Raji (cell line): ENCODE measurements around the gene NRXN3.

ENCODE experiments used
- POLR2A ChIP-seq: IDR thresholded peaks from 2 replicates; pipeline ENCODE4 v1.6.1; 2011; ENCODE audit warnings: low read depth, low read length, control low read depth; ENCODE audit not compliant: insufficient read depth

NRXN3 gene

GRCh38 chr14:79578470-79578869 is 1408.3 kb downstream of the NRXN3 start:
- no peak for TF ChIP-seq POLR2A

DNA sequence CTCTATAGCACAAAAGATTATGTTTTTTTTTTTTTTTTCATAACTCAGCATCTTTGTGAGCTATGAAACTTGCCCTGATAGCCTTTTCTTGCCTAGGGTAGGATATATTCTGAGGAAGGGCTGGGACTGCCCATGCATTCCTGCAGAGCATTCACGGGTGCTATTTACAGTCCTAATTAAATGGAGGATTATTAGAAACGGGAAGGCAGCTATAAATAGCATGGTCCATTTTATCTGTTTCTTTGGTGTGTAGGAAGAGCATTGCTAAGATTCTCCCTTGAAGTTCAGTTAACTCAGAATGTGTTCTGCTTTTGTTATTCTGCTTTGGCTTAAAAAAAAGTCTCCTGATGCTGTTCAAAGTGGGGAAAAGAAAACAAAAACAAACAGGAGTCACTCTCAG is 1410.2 kb downstream of the NRXN3 start:
- TF ChIP-seq POLR2A = no peak

GRCh38 chr14:79580906-79581305 is 1410.7 kb downstream of the NRXN3 start:
- no peak for TF ChIP-seq POLR2A

DNA sequence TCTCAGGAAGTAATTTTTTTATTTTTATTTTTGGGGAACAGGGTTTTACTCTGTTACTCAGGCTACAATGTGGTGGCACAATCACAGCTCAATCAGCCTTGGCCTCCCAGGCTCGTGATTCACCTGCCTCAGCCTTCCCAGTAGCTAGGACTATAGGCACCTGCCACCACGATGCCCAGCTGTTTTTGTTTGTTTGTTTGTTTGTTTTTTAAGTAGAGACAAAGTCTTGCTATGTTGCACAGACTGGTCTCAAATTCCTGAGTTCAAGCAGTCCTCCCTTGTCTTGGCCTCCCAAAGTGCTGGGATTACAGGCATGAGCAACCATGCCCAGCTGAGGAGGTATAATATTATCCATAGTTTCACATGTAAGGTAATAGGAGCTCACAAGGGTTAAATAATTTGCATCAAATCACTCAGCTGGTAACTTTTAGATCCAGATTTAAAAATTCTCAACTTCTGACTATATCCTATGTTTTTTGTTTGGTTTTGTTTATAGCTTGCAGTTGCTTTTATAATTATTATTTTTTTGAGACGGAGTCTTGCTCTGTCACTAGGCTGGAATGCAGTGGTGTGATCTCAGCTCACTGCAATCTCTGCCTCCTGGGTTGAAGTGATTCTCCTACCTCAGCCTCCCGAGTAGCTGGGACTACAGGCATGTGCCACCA is 1411.9 kb downstream of the NRXN3 start:
- no peak for TF ChIP-seq POLR2A

- no peak for TF ChIP-seq POLR2A
These were observed 1413.7 kb downstream of the NRXN3 start for GRCh38 chr14:79583738-79584408.

DNA sequence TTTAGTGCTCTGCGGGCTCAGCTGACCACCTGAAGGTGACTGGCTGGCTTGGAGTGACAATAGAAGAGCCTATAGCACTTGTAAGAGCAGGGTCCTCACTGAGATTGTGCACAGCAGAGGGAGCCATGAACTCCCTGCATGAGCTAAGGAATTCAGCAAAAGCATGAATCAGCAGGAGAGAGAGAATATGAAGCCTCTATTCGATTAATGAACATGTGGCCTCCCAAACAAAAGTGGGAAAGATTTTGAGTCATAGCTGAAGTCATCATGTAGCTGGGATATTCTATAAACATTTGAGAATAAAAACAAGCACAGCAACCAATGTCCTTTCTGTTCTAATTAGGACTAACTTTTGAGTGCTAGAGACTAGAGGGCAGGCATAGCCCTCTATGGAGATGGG is 1414.5 kb downstream of the NRXN3 start:
- no peak for TF ChIP-seq POLR2A

GRCh38 chr14:79585845-79586244 is 1415.7 kb downstream of the NRXN3 start:
- no peak for TF ChIP-seq POLR2A

- TF ChIP-seq POLR2A = no peak
These were observed 1416.2 kb downstream of the NRXN3 start for GRCh38 chr14:79586416-79586815.

- TF ChIP-seq POLR2A = no peak
These were observed 1416.9 kb downstream of the NRXN3 start for GRCh38 chr14:79586989-79587598.

- TF ChIP-seq POLR2A = no peak
These were observed 1417.7 kb downstream of the NRXN3 start for GRCh38 chr14:79587875-79588274.

- TF ChIP-seq POLR2A = no peak
These were observed 1418.2 kb downstream of the NRXN3 start for GRCh38 chr14:79588398-79588797.

DNA sequence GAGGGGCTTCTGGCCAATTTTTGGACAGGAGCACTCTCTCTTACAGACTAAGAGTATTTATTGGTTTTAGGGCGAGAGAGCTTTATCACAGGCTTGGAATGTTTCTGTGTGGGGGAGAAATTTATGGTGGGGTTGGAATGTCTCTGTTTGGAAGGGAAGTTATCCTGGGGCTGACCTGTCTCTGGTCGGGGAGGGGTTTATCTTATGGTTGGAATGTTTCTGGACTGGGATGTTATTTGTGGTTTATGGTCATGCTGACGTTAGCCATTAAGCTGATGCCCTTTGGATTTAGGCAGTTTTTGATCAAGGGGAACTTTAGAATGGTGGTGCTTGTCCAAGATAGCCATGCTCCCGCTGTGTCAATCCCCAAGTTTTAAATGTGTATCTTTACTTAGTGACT is 1426.4 kb downstream of the NRXN3 start:
- TF ChIP-seq POLR2A = no peak

DNA sequence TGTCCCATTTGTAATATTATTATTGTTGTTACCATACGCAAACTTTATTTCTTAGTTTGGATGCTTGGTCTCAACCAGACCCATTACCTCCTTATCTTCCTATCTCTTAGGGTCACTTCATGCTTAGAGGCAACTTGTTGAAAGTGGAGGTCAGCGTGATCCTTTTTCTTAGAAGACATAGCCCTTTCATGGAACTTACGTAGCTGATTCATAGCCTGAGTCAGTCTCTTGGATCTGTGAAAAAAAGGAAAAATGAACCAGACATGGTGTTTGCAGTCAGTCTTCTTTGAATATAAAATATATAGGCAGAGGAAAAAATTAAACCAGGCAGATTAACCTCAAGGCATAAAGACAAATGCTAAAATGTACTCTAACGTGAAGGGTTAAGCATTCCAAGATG is 1427.4 kb downstream of the NRXN3 start:
- TF ChIP-seq POLR2A = no peak

DNA sequence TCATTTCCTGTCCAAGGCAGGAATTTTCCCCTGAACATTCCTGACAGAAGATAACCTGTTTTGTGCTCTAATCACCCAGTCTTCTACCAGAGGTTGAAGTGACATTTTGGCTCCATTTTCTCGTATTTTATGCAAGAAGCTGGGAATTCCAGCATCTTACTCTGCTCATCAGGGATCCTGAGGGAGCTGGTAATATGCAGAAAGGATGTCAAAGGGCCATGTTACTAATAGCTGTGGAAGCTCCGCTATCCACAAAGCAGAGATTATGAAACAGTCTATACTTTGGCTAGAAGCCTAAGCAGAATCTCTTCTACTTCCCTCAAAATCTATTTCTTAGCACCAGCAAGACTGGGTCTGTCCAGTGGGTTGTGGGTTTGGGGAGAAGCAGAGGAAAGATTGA is 1428.2 kb downstream of the NRXN3 start:
- TF ChIP-seq POLR2A = no peak

- TF ChIP-seq POLR2A = no peak
These were observed 1429.1 kb downstream of the NRXN3 start for GRCh38 chr14:79599239-79599638.

GRCh38 chr14:79600406-79600805 is 1430.2 kb downstream of the NRXN3 start:
- no peak for TF ChIP-seq POLR2A

DNA sequence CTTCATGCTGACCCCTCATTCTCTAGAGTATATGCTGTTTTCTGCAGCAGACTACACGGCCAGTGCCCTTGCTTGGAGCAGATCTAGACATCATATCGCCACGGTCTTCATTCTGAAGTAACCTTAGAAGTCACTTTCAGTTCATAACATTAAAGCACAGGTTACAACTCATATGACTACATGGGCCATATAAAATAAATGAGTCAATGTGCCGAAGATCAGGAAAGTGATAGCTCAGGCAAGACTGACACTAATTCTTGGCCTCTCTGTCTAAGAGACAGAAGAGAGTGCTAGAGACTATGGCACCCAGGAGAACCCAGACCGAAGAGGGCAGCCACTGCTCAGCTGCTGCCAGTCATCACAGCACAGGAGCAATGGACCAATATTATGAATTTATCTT is 1431.4 kb downstream of the NRXN3 start:
- no peak for TF ChIP-seq POLR2A

DNA sequence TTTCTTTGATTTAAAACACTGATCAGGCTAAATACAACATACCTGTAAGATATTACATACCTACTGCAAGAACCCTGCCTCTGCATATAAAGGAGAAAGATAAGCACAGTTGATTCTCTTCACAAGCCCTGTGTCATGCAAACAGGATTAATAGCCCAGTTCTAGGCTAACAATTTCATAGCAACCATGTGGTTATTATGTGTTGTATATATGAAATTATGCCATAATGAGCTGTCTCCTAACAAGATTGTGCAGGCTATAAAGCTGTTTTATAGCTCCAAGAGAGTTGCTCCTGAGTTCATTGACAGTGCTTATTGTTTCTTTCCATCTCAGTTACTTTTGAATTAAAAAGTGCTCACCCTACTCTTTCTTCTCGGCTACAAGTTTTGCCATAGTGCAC is 1431.9 kb downstream of the NRXN3 start:
- no peak for TF ChIP-seq POLR2A
